Mesothelial cell of epicardium (in vitro differentiated cells): ENCODE data around the gene AKAP13. TPM values are rescaled to one million over a fixed set of nuclear protein-coding genes. Genes with fewer than 3 reads are reported as not detected.

Experiments used
- DNase-seq, 2 experiments: peaks; one replicate each; pipeline ENCODE4 v3.0.0; 2021; ENCODE audit warnings: low spot score in 2 of 2; ENCODE audit not compliant: unreplicated experiment in 2 of 2
- H3K27ac Mint-ChIP-seq: 2 replicates; pipeline ENCODE4 v1.8.0; 2021; ENCODE audit warnings: mixed read lengths
- H3K27me3 Mint-ChIP-seq: 2 replicates; pipeline ENCODE4 v1.8.0; 2021; ENCODE audit warnings: low read depth, mixed read lengths
- H3K36me3 Mint-ChIP-seq: 2 replicates; pipeline ENCODE4 v1.8.0; 2021; ENCODE audit warnings: mixed read lengths
- H3K4me1 Mint-ChIP-seq: 2 replicates; pipeline ENCODE4 v1.8.0; 2021; ENCODE audit warnings: mixed read lengths
- H3K4me3 Mint-ChIP-seq: 2 replicates; pipeline ENCODE4 v1.8.0; 2021; ENCODE audit warnings: mild to moderate bottlenecking, moderate library complexity, mixed read lengths
- H3K9me3 Mint-ChIP-seq: 2 replicates; pipeline ENCODE4 v1.8.0; 2021; ENCODE audit warnings: mixed read lengths
- total RNA-seq: library from RNA; stranded (reverse); gene quantifications from 3 replicates; pipeline ENCODE4 v1.2.1, GENCODE V29; 2021
- TF ChIP-seq, protein P1 (sequence below): fragments of 200-600 bp; sonication (generic); IDR thresholded peaks from one replicate; pipeline ENCODE4 v1.5.0; 2021; ENCODE audit warnings: antibody characterized with exemption; ENCODE audit not compliant: unreplicated experiment

AKAP13 gene
- total RNA-seq, 1 donor from 2014 or later, result 109 TPM

GRCh38 chr15:85493260-85493659 is 112.9 kb downstream of the AKAP13 start:
- Mint-ChIP-seq H3K4me1 (peaks cover 35% of the 10 kb centered on the region), H3K27me3 (no peaks in the 10 kb centered on the region), H3K9me3 (no peaks in the 10 kb centered on the region), H3K27ac (no peak overlapping the region), H3K36me3 (no peaks in the 10 kb centered on the region), H3K4me3 (no peak overlapping the region)
- DNase-seq, result no peak
- TF ChIP-seq, protein P1, sequence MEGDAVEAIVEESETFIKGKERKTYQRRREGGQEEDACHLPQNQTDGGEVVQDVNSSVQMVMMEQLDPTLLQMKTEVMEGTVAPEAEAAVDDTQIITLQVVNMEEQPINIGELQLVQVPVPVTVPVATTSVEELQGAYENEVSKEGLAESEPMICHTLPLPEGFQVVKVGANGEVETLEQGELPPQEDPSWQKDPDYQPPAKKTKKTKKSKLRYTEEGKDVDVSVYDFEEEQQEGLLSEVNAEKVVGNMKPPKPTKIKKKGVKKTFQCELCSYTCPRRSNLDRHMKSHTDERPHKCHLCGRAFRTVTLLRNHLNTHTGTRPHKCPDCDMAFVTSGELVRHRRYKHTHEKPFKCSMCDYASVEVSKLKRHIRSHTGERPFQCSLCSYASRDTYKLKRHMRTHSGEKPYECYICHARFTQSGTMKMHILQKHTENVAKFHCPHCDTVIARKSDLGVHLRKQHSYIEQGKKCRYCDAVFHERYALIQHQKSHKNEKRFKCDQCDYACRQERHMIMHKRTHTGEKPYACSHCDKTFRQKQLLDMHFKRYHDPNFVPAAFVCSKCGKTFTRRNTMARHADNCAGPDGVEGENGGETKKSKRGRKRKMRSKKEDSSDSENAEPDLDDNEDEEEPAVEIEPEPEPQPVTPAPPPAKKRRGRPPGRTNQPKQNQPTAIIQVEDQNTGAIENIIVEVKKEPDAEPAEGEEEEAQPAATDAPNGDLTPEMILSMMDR, result no peak

DNA sequence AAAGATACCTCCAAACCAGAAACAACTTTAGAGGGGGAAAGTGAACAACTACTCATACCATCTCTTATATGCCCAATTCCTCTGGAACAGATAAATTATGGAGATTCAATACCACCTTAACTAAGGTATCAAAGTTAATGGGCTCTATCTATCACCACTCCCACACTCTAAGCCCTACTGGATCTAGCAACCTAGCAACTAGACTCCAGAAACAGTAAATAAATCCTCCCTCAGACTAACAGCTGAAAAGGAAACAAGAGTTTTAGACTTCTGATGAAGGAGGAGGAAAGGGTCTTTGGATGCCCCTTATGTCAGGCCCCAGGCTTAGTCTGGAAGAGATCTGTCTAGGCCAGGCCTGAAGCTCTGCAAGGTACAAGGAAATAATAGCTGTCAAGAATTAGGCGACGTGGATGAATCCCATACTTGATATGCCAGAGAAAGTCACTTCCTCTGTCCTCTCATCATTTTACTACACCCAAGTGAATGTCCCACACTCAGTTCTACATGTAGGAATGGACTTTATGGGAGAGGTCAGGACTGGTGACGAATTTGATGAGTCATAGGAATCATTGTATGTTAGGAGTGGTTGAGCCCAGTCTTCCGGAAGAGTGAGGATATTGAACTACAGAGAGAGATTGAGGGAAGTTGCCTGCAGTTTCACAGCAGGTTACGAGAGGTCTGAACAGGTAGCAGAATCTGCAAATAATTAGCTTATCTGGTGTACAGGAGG is 113.8 kb downstream of the AKAP13 start:
- H3K4me1 Mint-ChIP-seq, result peaks cover 37% of the 10 kb centered on the region

DNA sequence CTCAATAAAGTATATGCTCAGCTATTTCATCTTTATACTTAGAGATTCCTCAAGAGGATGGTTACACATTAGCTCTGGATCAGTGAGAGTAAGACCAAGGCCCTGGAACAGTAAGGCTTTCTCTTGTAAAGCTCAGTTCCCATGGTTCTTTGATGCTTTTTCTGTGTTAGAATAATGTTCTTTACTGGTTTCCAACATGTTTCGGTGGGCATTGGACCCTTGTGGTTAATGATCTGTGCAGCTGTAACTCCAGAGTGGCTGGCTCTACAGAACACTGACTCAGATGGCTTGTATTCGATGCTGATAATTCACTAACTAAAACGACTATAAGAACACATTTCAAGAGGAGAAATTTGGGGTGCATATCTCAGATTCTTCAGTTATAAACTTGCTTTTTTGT is 114.7 kb downstream of the AKAP13 start:
- no peaks in the 10 kb centered on the region for H3K9me3 Mint-ChIP-seq
- H3K27me3 Mint-ChIP-seq, result no peaks in the 10 kb centered on the region
- DNase-seq, result no peak
- H3K36me3 Mint-ChIP-seq, result no peaks in the 10 kb centered on the region
- H3K4me1 Mint-ChIP-seq, result peaks cover 46% of the 10 kb centered on the region
- H3K4me3 Mint-ChIP-seq, result no peak overlapping the region
- TF ChIP-seq, protein P1, result no peak
- no peak overlapping the region for H3K27ac Mint-ChIP-seq

More for the DNA sequence above, 113.8 kb downstream of the AKAP13 start:
- H3K27me3 Mint-ChIP-seq, result no peaks in the 10 kb centered on the region
- no peaks in the 10 kb centered on the region for H3K9me3 Mint-ChIP-seq
- no peak overlapping the region for H3K4me3 Mint-ChIP-seq
- no peak for DNase-seq
- H3K36me3 Mint-ChIP-seq, result no peaks in the 10 kb centered on the region
- H3K27ac Mint-ChIP-seq, result peak overlapping the region; percentile 11
- TF ChIP-seq, protein P1, result no peak

GRCh38 chr15:85495544-85495943 is 115.1 kb downstream of the AKAP13 start:
- no peak for DNase-seq
- H3K36me3 Mint-ChIP-seq, result no peaks in the 10 kb centered on the region
- TF ChIP-seq, protein P1, result no peak
- no peak overlapping the region for H3K4me3 Mint-ChIP-seq
- no peak overlapping the region for H3K27ac Mint-ChIP-seq
- H3K27me3 Mint-ChIP-seq, result no peaks in the 10 kb centered on the region
- peaks cover 50% of the 10 kb centered on the region for H3K4me1 Mint-ChIP-seq
- no peaks in the 10 kb centered on the region for H3K9me3 Mint-ChIP-seq

GRCh38 chr15:85496151-85496550 is 115.7 kb downstream of the AKAP13 start:
- Mint-ChIP-seq H3K27me3 (no peaks in the 10 kb centered on the region), H3K9me3 (no peaks in the 10 kb centered on the region), H3K27ac (no peak overlapping the region), H3K4me1 (peaks cover 56% of the 10 kb centered on the region), H3K36me3 (no peaks in the 10 kb centered on the region), H3K4me3 (no peak overlapping the region)
- DNase-seq, result no peak
- TF ChIP-seq, protein P1, result no peak
